AG09309 (cell line): Measurements from ENCODE around the gene TNFRSF6B.
A peak's percentile ranks its signal among the peaks of the same experiment; 100 is the strongest.

Experiments used
- DNase-seq: peaks from one replicate; pipeline ENCODE4 v3.0.0-alpha.2; 2010; ENCODE audit warnings: low read depth
- H3K4me3 ChIP-seq: 2 replicates; pipeline ENCODE4 v1.5.1; 2011; ENCODE audit warnings: mild to moderate bottlenecking, low read depth, low read length, moderate library complexity; ENCODE audit not compliant: control insufficient read depth
- CTCF ChIP-seq: IDR thresholded peaks from 2 replicates; pipeline ENCODE4 v1.5.1; 2011; ENCODE audit warnings: mild to moderate bottlenecking, low read depth, low read length, inconsistent platforms; ENCODE audit not compliant: insufficient read depth, control insufficient read depth; ENCODE audit errors: missing control alignments

TNFRSF6B gene

DNA sequence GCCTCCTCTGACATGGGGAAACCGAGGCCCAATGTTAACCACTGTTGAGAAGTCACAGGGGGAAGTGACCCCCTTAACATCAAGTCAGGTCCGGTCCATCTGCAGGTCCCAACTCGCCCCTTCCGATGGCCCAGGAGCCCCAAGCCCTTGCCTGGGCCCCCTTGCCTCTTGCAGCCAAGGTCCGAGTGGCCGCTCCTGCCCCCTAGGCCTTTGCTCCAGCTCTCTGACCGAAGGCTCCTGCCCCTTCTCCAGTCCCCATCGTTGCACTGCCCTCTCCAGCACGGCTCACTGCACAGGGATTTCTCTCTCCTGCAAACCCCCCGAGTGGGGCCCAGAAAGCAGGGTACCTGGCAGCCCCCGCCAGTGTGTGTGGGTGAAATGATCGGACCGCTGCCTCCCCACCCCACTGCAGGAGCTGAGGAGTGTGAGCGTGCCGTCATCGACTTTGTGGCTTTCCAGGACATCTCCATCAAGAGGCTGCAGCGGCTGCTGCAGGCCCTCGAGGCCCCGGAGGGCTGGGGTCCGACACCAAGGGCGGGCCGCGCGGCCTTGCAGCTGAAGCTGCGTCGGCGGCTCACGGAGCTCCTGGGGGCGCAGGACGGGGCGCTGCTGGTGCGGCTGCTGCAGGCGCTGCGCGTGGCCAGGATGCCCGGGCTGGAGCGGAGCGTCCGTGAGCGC is 1.6 kb downstream of the TNFRSF6B start:
- no peak overlapping the region for H3K4me3 ChIP-seq
- DNase-seq = no peak
- no peak for TF ChIP-seq CTCF

GRCh38 chr20:63698739-63699465 is 2.5 kb downstream of the TNFRSF6B start:
- H3K4me3 ChIP-seq = no peak overlapping the region; the same call in 1 of the 2 replicates
- DNase-seq = peak; percentile 69
- no peak for TF ChIP-seq CTCF

- DNase-seq = no peak
- no peak for TF ChIP-seq CTCF
- no peak overlapping the region for H3K4me3 ChIP-seq
Measured at GRCh38 chr20:63699466-63700198, 3.2 kb downstream of the TNFRSF6B start.

DNA sequence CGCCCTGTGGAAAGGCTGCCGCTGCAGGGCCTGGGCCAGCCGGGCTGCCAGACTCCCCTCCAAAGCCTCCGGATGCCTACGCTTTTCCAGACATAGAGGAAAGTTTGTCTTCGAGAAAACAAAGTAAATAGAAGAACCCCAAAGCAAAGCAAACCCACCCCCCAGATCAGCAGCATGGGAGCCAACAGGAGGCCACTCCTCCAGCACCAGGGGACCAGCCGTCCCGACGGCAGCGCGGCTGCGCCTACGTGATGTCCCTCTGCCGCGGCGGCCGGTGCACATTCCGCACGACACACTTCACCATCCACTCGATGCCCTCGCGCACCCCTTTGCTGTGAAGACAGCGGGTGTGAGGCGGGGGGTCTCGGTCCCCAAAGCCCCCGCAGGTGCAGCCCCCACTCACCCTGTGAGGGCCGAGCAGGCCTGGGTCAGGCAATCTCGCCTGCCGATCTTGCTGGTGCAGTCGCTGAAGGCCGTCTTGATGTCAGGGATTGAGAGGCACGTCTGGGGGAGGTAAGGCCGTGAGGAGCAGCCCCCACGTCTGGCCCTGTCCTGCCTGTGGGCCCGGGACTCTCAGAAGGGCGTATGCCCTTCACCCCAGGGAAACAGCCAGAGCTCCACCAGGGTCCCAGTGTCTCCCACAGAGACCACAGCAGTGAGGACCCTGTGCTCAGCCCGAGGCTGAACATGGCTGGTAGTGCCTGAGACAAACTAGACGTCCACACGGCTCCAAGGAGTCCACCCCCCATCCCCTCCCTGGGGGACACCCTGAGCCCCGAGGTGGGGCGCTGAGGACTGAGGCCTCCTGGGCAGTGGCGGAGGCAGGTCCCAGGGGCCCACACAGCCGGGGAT is 4.0 kb downstream of the TNFRSF6B start:
- H3K4me3 ChIP-seq = no peak overlapping the region
- no peak for TF ChIP-seq CTCF
- DNase-seq = no peak

DNA sequence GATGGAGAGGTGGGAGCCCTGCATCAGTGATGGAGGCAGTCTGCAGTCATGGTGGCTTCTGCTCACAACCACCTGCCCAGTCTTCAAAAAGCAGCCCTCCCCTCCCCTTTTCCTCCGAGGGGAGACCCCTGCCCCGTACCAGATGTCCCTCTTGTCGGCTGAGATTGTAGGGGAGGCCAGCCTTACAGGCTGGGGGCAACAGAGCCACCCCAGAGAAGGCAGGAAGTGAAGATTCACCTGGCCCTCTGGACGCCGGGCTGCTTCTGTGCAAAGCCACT is 4.5 kb downstream of the TNFRSF6B start:
- no peak for TF ChIP-seq CTCF
- H3K4me3 ChIP-seq = no peak overlapping the region
- no peak for DNase-seq

- no peak overlapping the region for H3K4me3 ChIP-seq
- DNase-seq = no peak
- no peak for TF ChIP-seq CTCF
Measured at GRCh38 chr20:63701329-63702035, 5.0 kb downstream of the TNFRSF6B start.
